IPS DF 6.9 (cell line): ENCODE results near the gene IPO7.

ENCODE experiments used
- DNase-seq: peaks from one replicate; pipeline ENCODE4 v3.0.0-alpha.2; 2013; ENCODE audit warnings: low read depth, low spot score
- H3K27ac ChIP-seq: one replicate; pipeline ENCODE4 v1.5.1; 2013; ENCODE audit warnings: low read length, control low read depth
- H3K27me3 ChIP-seq: 2 replicates; pipeline ENCODE4 v1.6.1; 2013; ENCODE audit warnings: mild to moderate bottlenecking, low read length; ENCODE audit not compliant: control insufficient read depth, insufficient read depth
- H3K36me3 ChIP-seq: 2 replicates; pipeline ENCODE4 v1.6.1; 2013; ENCODE audit warnings: low read length; ENCODE audit not compliant: control insufficient read depth, insufficient read depth
- H3K4me1 ChIP-seq: 2 replicates; pipeline ENCODE4 v1.6.1; 2013; ENCODE audit warnings: low read length; ENCODE audit not compliant: control insufficient read depth, insufficient read depth
- H3K4me3 ChIP-seq: 2 replicates; pipeline ENCODE4 v1.5.1; 2013; ENCODE audit warnings: mild to moderate bottlenecking, low read length
- H3K9me3 ChIP-seq: 2 replicates; pipeline ENCODE4 v1.6.1; 2013; ENCODE audit warnings: low read length, inconsistent platforms; ENCODE audit not compliant: control insufficient read depth, insufficient read depth
- WGBS: extraction: QIAGEN DNeasy Blood & Tissue Kit; methylation state at CpG from one replicate; pipeline ENCODE4 v1.1.7; 2013; ENCODE audit warnings: mixed read lengths, missing lambda C conversion rate; ENCODE audit not compliant: insufficient read length, insufficient coverage; 5-methylcytosine and 5-hydroxymethylcytosine counted together

The IPO7 gene

DNA sequence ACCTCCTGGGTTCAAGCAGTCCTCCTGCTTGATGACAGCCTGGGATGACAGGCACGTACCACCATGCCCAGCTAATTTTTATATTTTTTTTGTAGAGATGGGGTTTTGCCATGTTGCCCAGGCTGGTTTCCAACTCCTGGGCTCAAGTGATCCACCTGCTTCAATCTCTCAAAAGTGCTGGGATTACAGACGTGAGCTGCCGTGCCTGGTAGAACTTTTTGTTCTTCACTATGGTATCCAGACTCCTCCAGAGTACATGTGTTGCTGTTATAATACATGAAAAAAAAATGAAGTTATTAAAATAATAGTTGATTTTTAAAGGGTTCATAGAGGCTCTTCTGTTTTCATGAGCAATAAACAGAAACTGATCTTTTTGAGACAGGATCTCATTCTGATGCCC is 105.9 kb downstream of the IPO7 start:
- Histone ChIP-seq H3K4me3 (no peak overlapping the region), H3K27me3 (no peaks in the 10 kb centered on the region), H3K27ac (no peak overlapping the region), H3K36me3 (peaks cover 6% of the 10 kb centered on the region; the same call in 1 of the 2 replicates), H3K9me3 (no peaks in the 10 kb centered on the region), H3K4me1 (no peaks in the 10 kb centered on the region)
- no peak for DNase-seq
- no CpG with 5 or more reads among the region's 3 CpGs for WGBS

DNA sequence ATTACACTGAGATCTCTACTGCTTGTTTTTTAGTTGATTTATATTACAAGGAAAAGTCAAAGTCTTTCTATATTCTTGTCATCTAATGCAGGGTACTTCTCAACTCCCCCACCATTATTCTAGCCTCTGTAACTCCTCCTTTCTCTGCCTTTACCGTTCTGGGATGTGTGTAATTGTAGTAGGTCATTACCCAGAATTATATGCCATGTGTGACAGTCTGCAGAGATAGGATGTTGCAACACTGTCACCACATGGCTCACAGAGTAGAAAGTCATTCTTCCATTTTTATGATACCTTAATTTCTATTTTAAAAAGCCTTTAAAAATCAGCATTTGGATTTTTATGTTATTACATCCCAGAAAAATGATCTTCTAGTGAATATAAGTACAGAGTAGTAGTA is 109.0 kb downstream of the IPO7 start:
- H3K4me1 ChIP-seq = no peaks in the 10 kb centered on the region
- peaks cover 7% of the 10 kb centered on the region; the same call in 1 of the 2 replicates for H3K36me3 ChIP-seq
- H3K9me3 ChIP-seq = no peaks in the 10 kb centered on the region
- no CpG with 5 or more reads among the region's 1 CpG for WGBS
- H3K27ac ChIP-seq = no peak overlapping the region
- H3K27me3 ChIP-seq = no peaks in the 10 kb centered on the region
- no peak for DNase-seq
- H3K4me3 ChIP-seq = no peak overlapping the region

DNA sequence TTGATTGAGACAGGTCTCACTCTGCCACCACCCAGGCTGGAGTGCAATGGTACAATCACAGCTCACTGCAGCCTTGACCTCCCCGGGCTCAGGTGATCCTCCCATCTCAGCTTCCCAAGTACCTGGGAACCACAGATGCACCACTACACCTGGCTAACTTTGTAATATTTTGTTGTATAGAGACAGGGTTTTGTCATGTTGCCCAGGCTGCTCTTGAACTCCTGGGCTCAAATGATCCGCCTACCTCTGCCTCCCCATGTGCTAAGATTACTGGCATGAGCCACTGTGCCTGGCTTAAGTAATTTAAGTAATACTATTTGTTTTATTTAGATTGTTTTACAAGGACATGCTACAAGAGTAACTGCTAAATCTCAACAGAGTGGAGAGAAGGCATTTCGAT is 109.9 kb downstream of the IPO7 start:
- peaks cover 7% of the 10 kb centered on the region; the same call in 1 of the 2 replicates for H3K36me3 ChIP-seq

DNA sequence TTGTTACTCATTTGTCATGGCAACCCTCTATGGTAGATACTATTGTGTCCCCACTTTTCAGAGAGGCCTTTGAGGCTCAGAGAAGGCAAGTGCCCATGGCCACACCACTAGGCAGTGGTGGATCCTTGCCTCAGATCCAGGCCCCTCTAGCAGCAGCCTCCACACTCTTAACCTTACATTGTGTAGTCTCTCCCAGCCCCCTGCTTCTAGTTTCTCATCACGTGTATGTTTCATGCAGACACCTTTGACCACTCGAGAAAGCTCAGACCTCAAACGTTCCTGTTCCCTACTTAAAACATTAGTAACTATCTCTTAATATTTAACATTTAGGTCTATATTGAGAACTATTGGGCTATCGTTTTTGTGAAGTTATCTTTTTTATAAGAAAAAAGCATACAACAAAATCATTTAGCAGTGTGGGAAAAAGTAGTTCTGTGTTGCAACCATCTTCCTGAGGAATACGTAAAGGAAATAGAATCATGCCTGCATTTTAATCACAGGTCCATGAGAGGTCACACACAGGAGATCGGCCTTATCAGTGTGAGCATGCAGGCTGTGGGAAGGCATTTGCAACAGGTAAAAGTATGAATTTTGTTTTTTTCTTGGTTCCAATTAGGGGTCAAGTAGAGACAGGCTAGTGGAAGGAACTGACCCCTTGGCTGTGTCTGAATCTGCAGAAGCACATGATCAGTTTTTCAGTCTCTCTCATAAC is 111.5 kb downstream of the IPO7 start:
- H3K9me3 ChIP-seq = no peaks in the 10 kb centered on the region
- no peak for DNase-seq
- H3K4me3 ChIP-seq = no peak overlapping the region
- no peaks in the 10 kb centered on the region for H3K27me3 ChIP-seq
- WGBS = no CpG with 5 or more reads among the region's 6 CpGs
- no peak overlapping the region for H3K27ac ChIP-seq
- no peaks in the 10 kb centered on the region for H3K4me1 ChIP-seq
- peaks cover 7% of the 10 kb centered on the region; the same call in 1 of the 2 replicates for H3K36me3 ChIP-seq

More for the DNA sequence above, 109.9 kb downstream of the IPO7 start:
- Histone ChIP-seq H3K4me3 (no peak overlapping the region), H3K9me3 (no peaks in the 10 kb centered on the region), H3K4me1 (no peaks in the 10 kb centered on the region), H3K27ac (no peak overlapping the region), H3K27me3 (no peaks in the 10 kb centered on the region)
- WGBS = no CpG with 5 or more reads among the region's 3 CpGs
- DNase-seq = no peak
